Measurements from ENCODE around the gene PKNOX2. TPM values are rescaled to one million over a fixed set of nuclear protein-coding genes. Genes with fewer than 3 reads are reported as not detected.

Gene PKNOX2
- total RNA-seq, 2 donors from 2014 or later = 5.5 to 6.9 TPM

DNA sequence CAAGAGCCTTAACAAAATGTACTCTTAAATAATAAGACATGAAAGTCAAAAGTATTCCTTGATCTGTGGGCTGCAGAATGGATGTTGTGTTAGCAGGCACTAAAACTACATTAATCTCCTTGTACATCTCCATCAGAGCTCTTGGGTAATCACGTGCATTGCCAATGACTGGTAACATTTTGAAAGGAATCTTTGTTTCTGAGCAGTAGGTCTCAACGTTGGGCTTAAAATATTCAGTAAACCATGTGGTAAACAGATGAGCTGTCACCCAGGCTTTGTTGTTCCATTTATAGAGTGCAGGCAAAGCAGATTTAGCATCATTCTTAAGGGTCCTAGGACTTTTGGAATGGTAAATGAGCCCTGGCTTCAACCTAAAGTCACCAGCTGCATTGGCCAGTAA is 152.9 kb downstream of the PKNOX2 start:
- no peak overlapping the region for H3K4me3 ChIP-seq
- H3K27me3 ChIP-seq = no peaks in the 10 kb centered on the region
- no peaks in the 10 kb centered on the region for H3K36me3 ChIP-seq
- TF ChIP-seq, protein P1, sequence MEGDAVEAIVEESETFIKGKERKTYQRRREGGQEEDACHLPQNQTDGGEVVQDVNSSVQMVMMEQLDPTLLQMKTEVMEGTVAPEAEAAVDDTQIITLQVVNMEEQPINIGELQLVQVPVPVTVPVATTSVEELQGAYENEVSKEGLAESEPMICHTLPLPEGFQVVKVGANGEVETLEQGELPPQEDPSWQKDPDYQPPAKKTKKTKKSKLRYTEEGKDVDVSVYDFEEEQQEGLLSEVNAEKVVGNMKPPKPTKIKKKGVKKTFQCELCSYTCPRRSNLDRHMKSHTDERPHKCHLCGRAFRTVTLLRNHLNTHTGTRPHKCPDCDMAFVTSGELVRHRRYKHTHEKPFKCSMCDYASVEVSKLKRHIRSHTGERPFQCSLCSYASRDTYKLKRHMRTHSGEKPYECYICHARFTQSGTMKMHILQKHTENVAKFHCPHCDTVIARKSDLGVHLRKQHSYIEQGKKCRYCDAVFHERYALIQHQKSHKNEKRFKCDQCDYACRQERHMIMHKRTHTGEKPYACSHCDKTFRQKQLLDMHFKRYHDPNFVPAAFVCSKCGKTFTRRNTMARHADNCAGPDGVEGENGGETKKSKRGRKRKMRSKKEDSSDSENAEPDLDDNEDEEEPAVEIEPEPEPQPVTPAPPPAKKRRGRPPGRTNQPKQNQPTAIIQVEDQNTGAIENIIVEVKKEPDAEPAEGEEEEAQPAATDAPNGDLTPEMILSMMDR (IDR thresholded peaks at IDR 0.05) = no peak
- H3K9me3 ChIP-seq = no peaks in the 10 kb centered on the region
- no peak overlapping the region for H3K27ac ChIP-seq
- DNase-seq (ENCODE audit: low spot score) = no peak
- H3K4me1 ChIP-seq = peaks cover 0 to 27% of the 10 kb centered on the region in 2 donors

DNA sequence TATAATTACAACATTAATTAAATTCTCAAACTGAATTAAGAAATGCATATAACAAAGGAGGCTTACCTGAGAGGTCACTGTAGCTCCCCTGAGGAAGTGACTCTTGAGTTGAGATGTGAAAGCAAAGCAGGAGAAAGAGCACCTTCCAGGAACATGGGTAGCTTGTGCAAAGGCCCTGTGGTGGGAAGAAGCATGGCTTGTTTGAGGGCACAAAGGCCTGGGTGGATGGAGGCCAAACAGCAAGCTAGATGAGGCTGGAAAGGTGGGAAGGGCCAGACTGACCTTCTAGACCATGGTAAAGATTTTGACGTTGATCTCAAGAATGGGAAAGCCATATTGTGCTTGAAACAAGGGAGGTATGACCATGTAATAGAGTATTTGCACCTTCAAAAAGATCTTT is 155.1 kb downstream of the PKNOX2 start:
- TF ChIP-seq, protein P1 (IDR thresholded peaks at IDR 0.05) = no peak
- Histone ChIP-seq H3K27me3 (no peaks in the 10 kb centered on the region), H3K9me3 (no peaks in the 10 kb centered on the region), H3K36me3 (no peaks in the 10 kb centered on the region), H3K27ac (no peak overlapping the region), H3K4me3 (no peak overlapping the region), H3K4me1 (peaks cover 0 to 13% of the 10 kb centered on the region in 2 donors)
- no peak for DNase-seq (ENCODE audit: low spot score)

DNA sequence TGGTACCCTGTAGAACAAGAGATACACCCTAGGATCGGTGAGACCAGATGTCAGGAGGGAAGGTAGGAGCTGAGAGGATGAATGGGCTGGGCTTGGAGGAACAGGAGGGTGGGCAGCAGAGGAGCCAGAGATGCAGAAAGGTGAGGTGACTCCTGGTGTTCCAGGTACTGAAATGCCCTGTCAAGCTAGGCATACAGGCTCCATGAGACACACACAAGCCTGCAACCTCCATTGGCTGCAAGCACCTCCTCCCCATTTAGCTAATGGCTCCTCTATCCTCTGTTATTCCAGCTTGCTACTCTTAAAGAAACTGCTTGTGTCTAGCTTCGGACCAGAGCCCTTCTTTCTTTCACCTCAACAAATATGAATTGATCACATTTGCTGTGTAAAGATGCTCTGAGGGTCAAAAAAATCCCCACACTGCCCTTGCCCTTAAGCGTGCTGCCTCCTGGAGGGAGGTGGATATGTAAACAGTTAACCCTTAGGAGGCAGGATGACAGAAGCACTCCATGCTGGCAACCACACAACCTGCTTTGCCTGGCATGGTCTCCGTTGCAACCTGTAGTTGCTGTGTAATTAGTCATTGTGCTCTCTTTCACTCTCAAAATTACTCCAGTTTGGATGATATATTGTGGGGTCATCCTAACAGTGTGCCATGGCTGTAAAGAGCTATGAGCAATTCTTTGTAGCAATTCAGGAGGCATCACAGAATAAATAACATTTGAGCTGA is 156.0 kb downstream of the PKNOX2 start:
- Histone ChIP-seq H3K27me3 (no peaks in the 10 kb centered on the region), H3K36me3 (no peaks in the 10 kb centered on the region), H3K4me3 (no peak overlapping the region), H3K27ac (no peak overlapping the region), H3K4me1 (peaks cover 0 to 4% of the 10 kb centered on the region in 2 donors), H3K9me3 (no peaks in the 10 kb centered on the region)
- no peak for DNase-seq (ENCODE audit: low spot score)
- TF ChIP-seq, protein P1 (IDR thresholded peaks at IDR 0.05) = no peak

DNA sequence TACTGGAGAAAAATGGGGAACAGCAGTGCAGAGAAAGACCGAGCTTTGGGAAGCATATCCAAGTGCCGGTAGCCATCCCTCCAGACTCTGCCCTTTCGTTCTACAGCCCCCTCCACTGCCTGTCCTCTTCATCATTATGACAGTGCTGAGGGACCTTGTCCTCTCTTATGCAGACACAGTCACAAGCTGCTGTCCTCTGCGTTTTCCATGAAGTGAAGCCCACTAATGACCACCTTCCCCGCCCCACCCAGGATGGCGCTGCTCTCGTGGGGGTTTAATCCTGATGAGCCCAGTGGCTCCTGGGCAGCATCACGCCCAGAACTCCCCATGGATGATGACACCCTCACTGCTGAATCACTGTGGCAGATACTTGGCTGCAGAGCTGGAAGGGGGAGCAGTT is 157.7 kb downstream of the PKNOX2 start:
- Histone ChIP-seq H3K36me3 (no peaks in the 10 kb centered on the region), H3K4me3 (no peak overlapping the region), H3K4me1 (no peaks in the 10 kb centered on the region), H3K27ac (no peak overlapping the region), H3K27me3 (no peaks in the 10 kb centered on the region), H3K9me3 (no peaks in the 10 kb centered on the region)
- no peak for DNase-seq (ENCODE audit: low spot score)
- TF ChIP-seq, protein P1 (IDR thresholded peaks at IDR 0.05) = no peak

DNA sequence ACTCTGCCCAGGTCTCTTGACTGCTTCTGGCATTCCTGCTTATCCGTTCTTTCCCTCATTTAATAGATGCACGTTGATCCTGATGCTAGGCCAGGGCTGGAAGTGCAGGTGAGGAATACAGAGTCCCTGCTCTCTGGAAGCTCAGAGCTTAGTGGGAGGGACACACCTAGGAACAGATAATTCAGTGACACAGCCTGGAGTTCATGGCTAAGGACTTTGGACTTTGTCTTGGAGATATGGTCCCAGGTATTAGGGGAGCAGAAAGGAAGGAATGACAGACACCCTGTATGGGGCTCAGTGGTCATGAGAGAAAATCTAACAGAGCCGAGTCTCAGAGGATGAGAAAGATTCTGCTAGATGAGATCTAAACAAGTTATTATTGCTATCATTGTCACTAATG is 160.6 kb downstream of the PKNOX2 start:
- Histone ChIP-seq H3K4me1 (no peaks in the 10 kb centered on the region), H3K4me3 (no peak overlapping the region), H3K27ac (no peak overlapping the region), H3K9me3 (no peaks in the 10 kb centered on the region), H3K27me3 (no peaks in the 10 kb centered on the region), H3K36me3 (no peaks in the 10 kb centered on the region)
- TF ChIP-seq, protein P1 (IDR thresholded peaks at IDR 0.05) = no peak
- DNase-seq (ENCODE audit: low spot score) = no peak

DNA sequence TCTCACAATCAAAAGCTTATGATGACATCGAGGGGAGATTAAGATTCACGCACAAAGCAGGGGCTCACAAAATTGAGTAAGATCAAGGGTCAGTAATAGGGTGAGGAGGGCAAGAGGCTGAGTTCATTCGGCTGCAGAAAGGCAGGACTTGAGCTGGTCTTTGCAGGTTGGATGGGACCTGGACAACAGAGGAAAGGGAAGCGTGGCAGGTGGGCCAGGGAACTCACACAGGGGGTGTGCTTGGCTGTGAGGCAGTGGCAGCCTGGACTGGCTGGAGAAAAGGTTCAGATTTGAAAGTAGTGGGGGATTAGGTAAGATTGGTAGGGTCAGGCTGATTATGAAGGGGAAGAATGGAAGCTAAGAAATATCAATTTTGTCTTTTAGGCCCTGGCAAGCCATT is 161.6 kb downstream of the PKNOX2 start:
- H3K4me1 ChIP-seq = no peaks in the 10 kb centered on the region
- H3K9me3 ChIP-seq = no peaks in the 10 kb centered on the region
- H3K27ac ChIP-seq = no peak overlapping the region
- no peak for DNase-seq (ENCODE audit: low spot score)
- no peaks in the 10 kb centered on the region for H3K27me3 ChIP-seq
- TF ChIP-seq, protein P1 (IDR thresholded peaks at IDR 0.05) = no peak
- no peak overlapping the region for H3K4me3 ChIP-seq
- H3K36me3 ChIP-seq = no peaks in the 10 kb centered on the region

Measured in right atrium auricular region (tissue), 2 donors.